Activated gamma-delta T cell (primary cell): ENCODE data around the gene GPX4.

Source experiments
- DNase-seq: peaks from one replicate; lab custom pipeline; 2025; lab: John Stamatoyannopoulos, UW

GPX4 gene

GRCh38 chr19:1102407-1103131, 1.2 kb upstream of the GPX4 start:
- DNase-seq = no peak

GRCh38 chr19:1103132-1103707, 574 bp upstream of the GPX4 start:
- DNase-seq = no peak

GRCh38 chr19:1104311-1105007, 665 bp downstream of the GPX4 start:
- peak; percentile 78 for DNase-seq

- no peak for DNase-seq
These were observed 1.4 kb downstream of the GPX4 start for GRCh38 chr19:1105008-1105872.

GRCh38 chr19:1105873-1106840, 2.4 kb downstream of the GPX4 start:
- no peak for DNase-seq

- DNase-seq = no peak
These were observed 3.3 kb downstream of the GPX4 start for GRCh38 chr19:1106841-1107660.

- DNase-seq = no peak
These were observed 4.0 kb downstream of the GPX4 start for GRCh38 chr19:1107661-1108261.

- DNase-seq = no peak
These were observed 4.7 kb downstream of the GPX4 start for GRCh38 chr19:1108291-1109031.

- DNase-seq = no peak
These were observed 5.3 kb downstream of the GPX4 start for GRCh38 chr19:1109032-1109551.

- no peak for DNase-seq
These were observed 6.2 kb downstream of the GPX4 start for GRCh38 chr19:1109697-1110671.

GRCh38 chr19:1110809-1111640, 7.2 kb downstream of the GPX4 start:
- no peak for DNase-seq

GRCh38 chr19:1111641-1112267, 8.0 kb downstream of the GPX4 start:
- no peak for DNase-seq

- DNase-seq = no peak
These were observed 8.7 kb downstream of the GPX4 start for GRCh38 chr19:1112268-1113029.

- DNase-seq = peak; percentile 68
These were observed 9.5 kb downstream of the GPX4 start for GRCh38 chr19:1113030-1113985.
